SK-N-SH (cell line): ENCODE measurements around the gene CYP11A1. TPM values are rescaled to one million over a fixed set of nuclear protein-coding genes. Genes with fewer than 3 reads are reported as not detected.

Source experiments
- CTCF ChIA-PET: fragments of 300-600, 350-600 bp; formaldehyde crosslinking; extraction: SDS; loops from one replicate; lab custom pipeline; 2021; lab: Yijun Ruan, JAX
- POLR2A ChIA-PET: fragments of 350-600 bp; sonication (Branson Sonifier 250); formaldehyde crosslinking; extraction: SDS; loops from one replicate; lab custom pipeline; 2020; ENCODE audit warnings: antibody characterized with exemption, inconsistent platforms; lab: Yijun Ruan, JAX
- DNase-seq: peaks from one replicate; pipeline ENCODE4 v3.0.0; 2012
- H2AFZ ChIP-seq: fragments of 200-600 bp; sonication (generic); 2 replicates; pipeline ENCODE4 v1.8.1; 2016; ENCODE audit warnings: antibody characterized with exemption, mild to moderate bottlenecking, low read depth
- H3F3A ChIP-seq: fragments of 200-600 bp; sonication (generic); replicated peaks from 2 replicates; pipeline ENCODE3; 2016; ENCODE audit warnings: antibody characterized with exemption, mild to moderate bottlenecking; ENCODE audit not compliant: insufficient read depth
- H3K27ac ChIP-seq, 2 experiments: fragments of 200-500 bp in 1 of 2; fragments of 200-600 bp in 1 of 2; sonication (Bioruptor generic) in 1 of 2; sonication (generic), shearing (Covaris generic) in 1 of 2; 2 replicates each; pipeline versions ENCODE4 v1.5.1 to v1.6.1; 2014 to 2016; ENCODE audit warnings: low read depth in 2 of 2, inconsistent platforms in 1 of 2, low read length in 1 of 2, mild to moderate bottlenecking in 1 of 2, mixed read lengths in 1 of 2
- H3K27me3 ChIP-seq: fragments of 200-600 bp; sonication (generic), shearing (Covaris generic); 2 replicates; pipeline ENCODE4 v1.6.1; 2016; ENCODE audit warnings: mixed run types; ENCODE audit not compliant: insufficient read depth
- H3K36me3 ChIP-seq, 2 experiments: fragments of 200-500 bp in 1 of 2; fragments of 200-600 bp in 1 of 2; sonication (Bioruptor generic) in 1 of 2; sonication (generic) in 1 of 2; replicated peaks in 1 of 2; 2 replicates each; pipeline versions ENCODE3 to v1.5.1; 2014 to 2016; ENCODE audit warnings: low read length in 1 of 2, mild to moderate bottlenecking in 1 of 2; ENCODE audit not compliant: insufficient read depth in 2 of 2, control insufficient read depth in 1 of 2
- H3K4me1 ChIP-seq, 2 experiments: fragments of 200-500 bp in 1 of 2; fragments of 200-600 bp in 1 of 2; sonication (Bioruptor generic) in 1 of 2; sonication (generic), shearing (Covaris generic) in 1 of 2; 2 replicates each; pipeline versions ENCODE4 v1.5.1 to v1.6.1; 2014 to 2016; ENCODE audit warnings: low read depth in 1 of 2, low read length in 1 of 2, mixed run types in 1 of 2; ENCODE audit not compliant: insufficient read depth in 2 of 2, control insufficient read depth in 1 of 2
- H3K4me2 ChIP-seq: fragments of 200-600 bp; sonication (generic), shearing (Covaris generic); 2 replicates; pipeline ENCODE4 v1.6.1; 2017; ENCODE audit warnings: mixed run types
- H3K4me3 ChIP-seq, 2 experiments: fragments of 200-500 bp in 1 of 2; fragments of 200-600 bp in 1 of 2; sonication (Bioruptor generic) in 1 of 2; sonication (generic), shearing (Covaris generic) in 1 of 2; 2 replicates each; pipeline versions ENCODE4 v1.5.1 to v1.8.1; 2014 to 2016; ENCODE audit warnings: low read depth in 2 of 2, inconsistent platforms in 1 of 2, low read length in 1 of 2, mild to moderate bottlenecking in 1 of 2, mixed read lengths in 1 of 2, moderate library complexity in 1 of 2
- H3K79me2 ChIP-seq: fragments of 200-600 bp; sonication (generic); 2 replicates; pipeline ENCODE4 v1.8.1; 2017; ENCODE audit warnings: mild to moderate bottlenecking; ENCODE audit not compliant: insufficient read depth
- H3K9ac ChIP-seq: fragments of 200-600 bp; sonication (generic); 2 replicates; pipeline ENCODE4 v1.6.1; 2017; ENCODE audit warnings: mixed run types
- H3K9me2 ChIP-seq: fragments of 200-600 bp; sonication (generic); 2 replicates; pipeline ENCODE4 v1.6.1; 2017; ENCODE audit warnings: mixed run types
- H3K9me3 ChIP-seq: fragments of 200-600 bp; sonication (generic); 2 replicates; pipeline ENCODE4 v1.6.1; 2017; ENCODE audit warnings: mixed run types, mild to moderate bottlenecking, moderate library complexity
- H4K20me1 ChIP-seq: fragments of 200-600 bp; sonication (generic); 2 replicates; pipeline ENCODE4 v1.6.1; 2017; ENCODE audit warnings: mild to moderate bottlenecking, mixed run types; ENCODE audit not compliant: insufficient read depth
- CHD2 ChIP-seq: fragments of 150-350 bp; IDR thresholded peaks from 2 replicates; pipeline ENCODE4 v1.6.1; 2018; ENCODE audit warnings: low read length; ENCODE audit not compliant: partially characterized antibody
- CTCF ChIP-seq: fragments of 200-600 bp; sonication (generic); IDR thresholded peaks from 2 replicates; pipeline ENCODE4 v1.6.1; 2017; ENCODE audit warnings: antibody characterized with exemption, mild to moderate bottlenecking, moderate library complexity
- ELF1 ChIP-seq: IDR thresholded peaks from 2 replicates; pipeline ENCODE4 v1.4.0; 2012
- IRF3 ChIP-seq: fragments of 150-350 bp; IDR thresholded peaks from 2 replicates; pipeline ENCODE4 v1.6.1; 2016; ENCODE audit warnings: mild to moderate bottlenecking, low read depth, low read length
- JUND ChIP-seq: IDR thresholded peaks from 2 replicates; pipeline ENCODE4 v1.4.0; 2012
- MAX ChIP-seq: IDR thresholded peaks from 2 replicates; pipeline ENCODE4 v1.4.0; 2012; ENCODE audit warnings: low read depth
- MEF2A ChIP-seq: IDR thresholded peaks from 2 replicates; pipeline ENCODE4 v1.4.0; 2012; ENCODE audit warnings: low read depth, borderline replicate concordance
- MXI1 ChIP-seq: IDR thresholded peaks from 2 replicates; pipeline ENCODE4 v1.6.1; 2012; ENCODE audit warnings: mild to moderate bottlenecking, low read depth, low read length, improper control_type of control experiment
- NRF1 ChIP-seq: IDR thresholded peaks from 2 replicates; pipeline ENCODE4 v1.6.1; 2012; ENCODE audit warnings: low read depth, mild to moderate bottlenecking, low read length
- RAD21 ChIP-seq: IDR thresholded peaks from 2 replicates; pipeline ENCODE4 v1.6.1; 2012; ENCODE audit warnings: mild to moderate bottlenecking, low read length
- RFX5 ChIP-seq: IDR thresholded peaks from 2 replicates; pipeline ENCODE4 v1.6.1; 2012; ENCODE audit warnings: mild to moderate bottlenecking, improper control_type of control experiment, low read length
- SMC3 ChIP-seq: IDR thresholded peaks from 2 replicates; pipeline ENCODE4 v1.6.1; 2012; ENCODE audit warnings: low read depth, low read length, improper control_type of control experiment
- TEAD4 ChIP-seq: IDR thresholded peaks from 2 replicates; pipeline ENCODE4 v1.4.0; 2012; ENCODE audit warnings: mild to moderate bottlenecking, borderline replicate concordance; ENCODE audit not compliant: insufficient read depth
- USF1 ChIP-seq: IDR thresholded peaks from 2 replicates; pipeline ENCODE4 v1.4.0; 2012; ENCODE audit warnings: low read depth, borderline replicate concordance
- YY1 ChIP-seq: IDR thresholded peaks from 2 replicates; pipeline ENCODE4 v1.4.0; 2012; ENCODE audit warnings: low read depth, mild to moderate bottlenecking
- WGBS: methylation state at CpG from one replicate; pipeline ENCODE4 v1.1.6; 2017; ENCODE audit warnings: low lambda C conversion rate; 5-methylcytosine and 5-hydroxymethylcytosine counted together
- polyA plus RNA-seq, 3 experiments: library from polyadenylated mRNA; depleted of rRNA; stranded (reverse); fragments of >200 nt; gene quantifications; 2 replicates each; pipeline ENCODE4 v1.2.3, GENCODE V29; 2012

The CYP11A1 gene
- polyA plus RNA-seq, 1 of the 3 experiments (the other 2 are of a cell fraction) = 0.08 TPM

- Histone ChIP-seq H3K9me3 (no peaks in the 10 kb centered on the region), H3F3A (no peaks in the 10 kb centered on the region), H3K27ac (peak overlapping the region in 1 of 2 experiments; percentile 93; a peak in 2 of 4 replicates), H3K9me2 (no peaks in the 10 kb centered on the region), H4K20me1 (no peaks in the 10 kb centered on the region), H3K4me1 (peaks cover 0 to 12% of the 10 kb centered on the region in 2 experiments; a peak in 1 of 4 replicates), H3K4me2 (peak overlapping the region; percentile 100), H3K79me2 (no peaks in the 10 kb centered on the region), H2AFZ (peak overlapping the region; percentile 100), H3K27me3 (peaks cover 30% of the 10 kb centered on the region), H3K9ac (no peak overlapping the region; the same call in 1 of the 2 replicates), H3K4me3 (peak overlapping the region; percentile 67 to 99), H3K36me3 (no peaks in the 10 kb centered on the region)
- CTCF ChIA-PET = interaction anchor here (0.5 to 23.8 kb wide), 63 partner anchors 8 to 475 kb away, joined by 3 to 779 read pairs (median 4); partner anchors contain the start of genes CLK3, SEMA7A and UBL7
- peak; percentile 75 for TF ChIP-seq SMC3
- TF ChIP-seq ELF1 = peak; percentile 48
- TF ChIP-seq MEF2A = no peak
- TF ChIP-seq CHD2 = peak; percentile 10
- TF ChIP-seq TEAD4 = no peak
- TF ChIP-seq MAX = peak; percentile 91
- TF ChIP-seq IRF3 = peak; percentile 9; the same call in 1 of the 2 replicates
- peak; percentile 62 for TF ChIP-seq MXI1
- TF ChIP-seq CTCF = peak; percentile 90
- no peak for TF ChIP-seq YY1
- no peak for TF ChIP-seq JUND
- TF ChIP-seq USF1 = no peak
- no peak for TF ChIP-seq NRF1
- peak; percentile 93 for TF ChIP-seq RAD21
- TF ChIP-seq RFX5 = peak; percentile 95
- 5% methylated on average over 30 of the region's 62 CpGs for WGBS
- POLR2A ChIA-PET = interaction anchor here (1.4 to 1.5 kb wide), 2 partner anchors 87 to 115 kb away, joined by 4 to 5 read pairs; partner anchors contain the start of gene UBL7
- peak; percentile 99 for DNase-seq
Observed at GRCh38 chr15:74373731-74374647, 6.5 kb upstream of the CYP11A1 start.
